Measurements from ENCODE around the gene NMB.

DNA sequence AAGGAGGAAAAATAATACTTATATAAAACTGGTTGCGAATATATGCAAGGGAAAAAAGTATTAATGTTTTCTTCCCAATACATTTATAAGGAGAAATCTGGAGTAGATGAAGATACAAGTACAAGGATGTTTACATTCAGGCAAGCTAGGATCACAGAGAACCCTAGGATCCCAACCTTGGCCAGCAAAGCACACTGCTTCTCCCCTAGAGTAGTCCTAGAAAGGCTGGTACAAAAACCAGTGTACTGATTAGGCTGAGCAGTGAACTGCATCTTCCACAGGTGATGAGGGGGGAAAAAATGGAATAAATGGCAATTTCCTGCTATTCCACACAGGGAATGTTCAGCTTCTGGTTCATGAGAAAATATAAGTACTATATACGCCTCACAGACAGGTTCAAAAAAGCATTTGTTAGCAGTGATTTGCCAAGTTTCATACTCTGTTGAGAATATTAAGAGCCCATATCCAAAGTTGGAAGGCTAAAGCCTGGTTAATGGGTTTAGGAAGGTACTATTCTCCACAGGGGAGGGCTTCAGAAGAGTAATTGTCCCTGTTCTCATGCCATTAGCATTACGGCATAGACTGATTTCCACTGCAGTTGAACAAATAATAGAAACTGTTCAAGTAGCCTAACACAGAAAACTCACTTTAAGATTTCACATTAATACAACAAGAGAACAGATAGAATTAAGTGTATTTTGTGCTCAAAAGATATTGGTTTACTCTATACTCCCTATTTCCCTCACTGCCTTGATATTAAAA, 10.4 kb upstream of the NMB start:
- no peak for TF ChIP-seq POLR2A (IDR thresholded peaks at IDR 0.05)
- TF ChIP-seq, protein P1, sequence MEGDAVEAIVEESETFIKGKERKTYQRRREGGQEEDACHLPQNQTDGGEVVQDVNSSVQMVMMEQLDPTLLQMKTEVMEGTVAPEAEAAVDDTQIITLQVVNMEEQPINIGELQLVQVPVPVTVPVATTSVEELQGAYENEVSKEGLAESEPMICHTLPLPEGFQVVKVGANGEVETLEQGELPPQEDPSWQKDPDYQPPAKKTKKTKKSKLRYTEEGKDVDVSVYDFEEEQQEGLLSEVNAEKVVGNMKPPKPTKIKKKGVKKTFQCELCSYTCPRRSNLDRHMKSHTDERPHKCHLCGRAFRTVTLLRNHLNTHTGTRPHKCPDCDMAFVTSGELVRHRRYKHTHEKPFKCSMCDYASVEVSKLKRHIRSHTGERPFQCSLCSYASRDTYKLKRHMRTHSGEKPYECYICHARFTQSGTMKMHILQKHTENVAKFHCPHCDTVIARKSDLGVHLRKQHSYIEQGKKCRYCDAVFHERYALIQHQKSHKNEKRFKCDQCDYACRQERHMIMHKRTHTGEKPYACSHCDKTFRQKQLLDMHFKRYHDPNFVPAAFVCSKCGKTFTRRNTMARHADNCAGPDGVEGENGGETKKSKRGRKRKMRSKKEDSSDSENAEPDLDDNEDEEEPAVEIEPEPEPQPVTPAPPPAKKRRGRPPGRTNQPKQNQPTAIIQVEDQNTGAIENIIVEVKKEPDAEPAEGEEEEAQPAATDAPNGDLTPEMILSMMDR (IDR thresholded peaks at IDR 0.05), result no peak
